ENCODE measurements around the gene GPR22. TPM values are rescaled to one million over a fixed set of nuclear protein-coding genes. Genes with fewer than 3 reads are reported as not detected.

GPR22 gene
- total and polyA plus RNA-seq, 12 donors, result 0.06 to 6.0 (median 1.0) TPM; not detected in 3

DNA sequence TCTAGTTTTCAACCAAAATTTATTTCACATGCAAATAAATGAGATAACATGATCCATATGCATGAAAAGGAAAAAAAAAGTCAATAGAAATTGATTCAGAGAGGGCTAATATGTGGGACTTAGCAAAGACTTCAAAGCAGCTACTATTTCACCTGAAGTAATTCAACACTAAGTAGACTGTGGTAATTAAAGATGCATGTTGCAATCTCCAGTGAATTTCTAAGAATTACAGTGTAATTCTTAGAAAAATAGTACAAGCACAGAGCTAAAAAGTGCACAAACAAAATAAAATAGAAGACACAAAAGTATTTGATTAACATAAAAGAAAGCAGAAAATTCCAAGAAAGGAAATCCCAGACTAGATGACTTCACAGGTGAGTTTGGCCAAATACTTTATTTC lies 25.7 kb downstream of the GPR22 start:
- intact Hi-C loops (cut with DNase I), result no loop called here
- DNase-seq, result no peak
- Histone ChIP-seq H3K27ac (no peak overlapping the region), H3K4me3 (no peak overlapping the region), H3K36me3 (replicated peaks in 1 of 2) (no peaks in the 10 kb centered on the region), H3K9me3 (replicated peaks in 1 of 3) (no peaks in the 10 kb centered on the region), H3K4me1 (replicated peaks in 1 of 2) (no peaks in the 10 kb centered on the region), H3K27me3 (no peaks in the 10 kb centered on the region)
- TF ChIP-seq POLR2A (IDR thresholded peaks at IDR 0.05), result no peak
- TF ChIP-seq, protein P1, sequence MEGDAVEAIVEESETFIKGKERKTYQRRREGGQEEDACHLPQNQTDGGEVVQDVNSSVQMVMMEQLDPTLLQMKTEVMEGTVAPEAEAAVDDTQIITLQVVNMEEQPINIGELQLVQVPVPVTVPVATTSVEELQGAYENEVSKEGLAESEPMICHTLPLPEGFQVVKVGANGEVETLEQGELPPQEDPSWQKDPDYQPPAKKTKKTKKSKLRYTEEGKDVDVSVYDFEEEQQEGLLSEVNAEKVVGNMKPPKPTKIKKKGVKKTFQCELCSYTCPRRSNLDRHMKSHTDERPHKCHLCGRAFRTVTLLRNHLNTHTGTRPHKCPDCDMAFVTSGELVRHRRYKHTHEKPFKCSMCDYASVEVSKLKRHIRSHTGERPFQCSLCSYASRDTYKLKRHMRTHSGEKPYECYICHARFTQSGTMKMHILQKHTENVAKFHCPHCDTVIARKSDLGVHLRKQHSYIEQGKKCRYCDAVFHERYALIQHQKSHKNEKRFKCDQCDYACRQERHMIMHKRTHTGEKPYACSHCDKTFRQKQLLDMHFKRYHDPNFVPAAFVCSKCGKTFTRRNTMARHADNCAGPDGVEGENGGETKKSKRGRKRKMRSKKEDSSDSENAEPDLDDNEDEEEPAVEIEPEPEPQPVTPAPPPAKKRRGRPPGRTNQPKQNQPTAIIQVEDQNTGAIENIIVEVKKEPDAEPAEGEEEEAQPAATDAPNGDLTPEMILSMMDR (IDR thresholded peaks at IDR 0.05), result no peak

DNA sequence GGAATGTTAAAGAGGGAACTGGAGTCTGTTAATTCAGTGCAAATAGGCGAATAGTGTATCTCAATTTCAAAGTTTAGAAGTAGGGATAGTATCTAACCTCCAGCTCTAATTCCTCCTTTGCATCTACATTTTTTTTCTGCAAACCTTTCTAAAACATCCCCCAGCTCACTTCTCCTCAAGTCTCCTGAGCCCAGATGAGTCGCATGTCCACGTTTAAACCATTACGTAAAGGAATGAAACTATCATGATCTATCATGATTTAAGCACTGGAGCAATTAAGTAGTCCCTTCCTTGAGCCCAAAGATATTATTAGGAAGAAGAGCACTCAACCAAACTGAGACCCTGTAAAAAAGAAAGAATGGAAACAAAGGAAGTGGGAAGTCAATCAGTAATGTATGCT lies 29.9 kb downstream of the GPR22 start:
- 86 to 93% (median 90%) methylated on average over 4 of the region's 4 CpGs for WGBS, 4 donors
- H3K27me3 ChIP-seq, result no peaks in the 10 kb centered on the region
- no peaks in the 10 kb centered on the region for H3K4me1 ChIP-seq (replicated peaks in 1 of 2)
- H3K36me3 ChIP-seq (replicated peaks in 1 of 2), result no peaks in the 10 kb centered on the region
- DNase-seq, result no peak
- H3K27ac ChIP-seq, result no peak overlapping the region
- no peak overlapping the region for H3K4me3 ChIP-seq
- no peaks in the 10 kb centered on the region for H3K9me3 ChIP-seq (replicated peaks in 1 of 3)
- no peak for TF ChIP-seq POLR2A (IDR thresholded peaks at IDR 0.05)
- TF ChIP-seq, protein P1 (IDR thresholded peaks at IDR 0.05), result no peak
- intact Hi-C loops (cut with DNase I), result no loop called here

DNA sequence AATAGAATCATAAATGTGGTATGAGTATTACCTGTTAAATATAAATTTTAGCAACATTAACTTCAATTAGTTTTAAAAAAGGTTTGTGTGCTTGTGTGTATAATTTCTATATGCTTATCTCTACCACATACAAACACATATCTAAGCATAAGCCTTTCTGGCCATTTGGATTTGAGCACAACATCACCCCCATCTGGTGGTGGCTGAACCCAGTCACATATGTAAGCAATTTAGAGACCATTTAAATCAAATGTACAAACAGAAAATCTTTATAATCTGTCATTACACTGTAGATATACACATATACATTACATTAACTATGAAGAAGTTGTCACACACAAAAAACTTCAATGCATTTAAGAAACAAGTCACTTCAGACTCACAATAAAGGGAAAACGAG lies 31.7 kb downstream of the GPR22 start:
- 76 to 100% (median 97%) methylated on average over 1 of the region's 1 CpG for WGBS, 4 donors
- Histone ChIP-seq H3K27me3 (no peaks in the 10 kb centered on the region), H3K9me3 (replicated peaks in 1 of 3) (no peaks in the 10 kb centered on the region), H3K27ac (no peak overlapping the region), H3K4me1 (replicated peaks in 1 of 2) (no peaks in the 10 kb centered on the region), H3K36me3 (replicated peaks in 1 of 2) (no peaks in the 10 kb centered on the region), H3K4me3 (no peak overlapping the region)
- intact Hi-C loops (cut with DNase I), result no loop called here
- peak in 1 of 7 donors; percentile 20 for DNase-seq
- TF ChIP-seq, protein P1 (IDR thresholded peaks at IDR 0.05), result peak in 5 of 6 experiments; percentile 14 to 39 (median 36)
- TF ChIP-seq POLR2A (IDR thresholded peaks at IDR 0.05), result no peak

DNA sequence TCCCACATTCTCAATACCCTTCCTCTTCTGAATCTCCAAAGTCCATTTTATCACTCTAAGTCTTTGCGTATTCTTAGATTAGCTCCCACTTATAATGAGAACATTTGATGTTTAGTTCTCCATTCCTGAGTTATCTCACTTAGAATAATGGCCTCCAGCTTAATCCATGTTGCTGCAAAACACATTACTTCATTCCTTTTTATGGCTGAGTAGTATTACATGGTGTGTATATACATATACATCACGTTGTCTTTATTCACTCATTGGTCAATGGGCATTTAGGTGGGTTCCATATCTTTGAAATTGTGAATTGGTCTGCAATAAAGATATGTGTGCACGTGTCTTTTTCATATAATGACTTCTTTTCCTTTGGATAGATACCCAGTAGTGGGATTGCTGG lies 32.3 kb downstream of the GPR22 start:
- TF ChIP-seq, protein P1 (IDR thresholded peaks at IDR 0.05), result no peak
- no peak for TF ChIP-seq POLR2A (IDR thresholded peaks at IDR 0.05)
- no peak overlapping the region for H3K27ac ChIP-seq
- H3K4me1 ChIP-seq (replicated peaks in 1 of 2), result no peaks in the 10 kb centered on the region
- no peaks in the 10 kb centered on the region for H3K9me3 ChIP-seq (replicated peaks in 1 of 3)
- H3K27me3 ChIP-seq, result no peaks in the 10 kb centered on the region
- H3K36me3 ChIP-seq (replicated peaks in 1 of 2), result no peaks in the 10 kb centered on the region
- DNase-seq, result no peak
- H3K4me3 ChIP-seq, result no peak overlapping the region
- WGBS, 4 donors, result 92 to 96% (median 94%) methylated on average over 3 of the region's 3 CpGs
- intact Hi-C loops (cut with DNase I), result no loop called here

Measured in adrenal gland (tissue), 12 donors.